Esophagus squamous epithelium (tissue), 5 donors: ENCODE data around the gene GRIN2C. TPM values are rescaled to one million over a fixed set of nuclear protein-coding genes. Genes with fewer than 3 reads are reported as not detected.
A peak's percentile ranks its signal among the peaks of the same experiment; 100 is the strongest.

Experiments used
- DNase-seq: peaks from one replicate; lab custom pipeline; 2025; lab: John Stamatoyannopoulos, UW
- H3K27ac ChIP-seq, 4 donors: fragments of 200-600 bp; sonication (generic); one replicate each; pipeline ENCODE4 v1.5.1; 2016 to 2019; ENCODE audit warnings: mild to moderate bottlenecking in 1 of 4
- H3K27me3 ChIP-seq, 4 donors: fragments of 200-600 bp; sonication (generic); 1 replicate in 3 of 4; 2 replicates in 1 of 4; pipeline versions ENCODE4 v1.5.1 to v1.6.0; 2017 to 2021; ENCODE audit warnings: antibody characterized with exemption in 1 of 4
- H3K36me3 ChIP-seq, 3 donors: fragments of 200-600 bp; sonication (generic); one replicate each; pipeline ENCODE4 v1.5.1; 2016 to 2019
- H3K4me1 ChIP-seq, 3 donors: fragments of 200-600 bp; sonication (generic); one replicate each; pipeline ENCODE4 v1.5.1; 2017 to 2019
- H3K4me3 ChIP-seq, 4 donors: fragments of 200-600 bp; sonication (generic); 1 replicate in 3 of 4; 2 replicates in 1 of 4; pipeline ENCODE4 v1.5.1; 2016 to 2019; ENCODE audit warnings: mild to moderate bottlenecking in 2 of 4, moderate library complexity in 1 of 4
- H3K9me3 ChIP-seq, 3 donors: fragments of 200-600 bp; sonication (generic); one replicate each; pipeline ENCODE4 v1.5.1; 2016 to 2019
- CTCF ChIP-seq, 6 experiments: fragments of 450-650 bp in 4 of 6; fragments of 200-600 bp in 2 of 6; sonication (generic) in 2 of 6; IDR thresholded peaks; one replicate each; pipeline ENCODE4 v1.5.1; 2016 to 2019; ENCODE audit warnings: antibody characterized with exemption in 6 of 6, mild to moderate bottlenecking in 4 of 6, moderate library complexity in 4 of 6
- POLR2A ChIP-seq, 4 donors: fragments of 450-650 bp; IDR thresholded peaks; one replicate each; pipeline ENCODE4 v1.6.1; 2017; ENCODE audit warnings: antibody characterized with exemption in 4 of 4, mild to moderate bottlenecking in 4 of 4, moderate library complexity in 3 of 4
- whole genome bisulfite sequencing, 2 donors: methylation state at CpG; one replicate each; pipeline ENCODE4 v1.1.5; 2018; 5-methylcytosine and 5-hydroxymethylcytosine counted together
- intact Hi-C: fragments of 100-400 bp; cut with DNase I; formaldehyde crosslinking; loops from one replicate; pipeline ENCODE4 v1.15.0; 2022
- total RNA-seq, 4 donors: library from RNA; depleted of rRNA; stranded (reverse); fragments of >200 nt; gene quantifications; one replicate each; pipeline ENCODE4 v1.1.0, GENCODE V29; 2016
- donor health status: DM: yes; HTN: yes; CAD: no.

The GRIN2C gene
- total RNA-seq, 4 donors from 2014 or later = 0.13 to 4.6 (median 0.19) TPM; not detected in 1

- Histone ChIP-seq H3K4me3 (no peak overlapping the region), H3K36me3 (peaks cover 0 to 76% (median 5%) of the 10 kb centered on the region in 3 donors), H3K4me1 (peaks cover 0 to 21% (median 0%) of the 10 kb centered on the region in 3 donors), H3K9me3 (no peaks in the 10 kb centered on the region), H3K27me3 (no peaks in the 10 kb centered on the region), H3K27ac (peak overlapping the region in 3 of 4 donors; percentile 6 to 21 (median 21))
- TF ChIP-seq CTCF (IDR thresholded peaks at IDR 0.05) = no peak
- 85 to 91% methylated on average over 8 of the region's 13 CpGs for WGBS, 2 donors
- intact Hi-C loops = no loop called here
- no peak for DNase-seq
Observed at GRCh38 chr17:74821655-74822334, 37.9 kb downstream of the GRIN2C start.

- peaks cover 0 to 58% (median 5%) of the 10 kb centered on the region in 3 donors for H3K36me3 ChIP-seq
- no peak for DNase-seq
- H3K27ac ChIP-seq = no peak overlapping the region
- TF ChIP-seq POLR2A (IDR thresholded peaks at IDR 0.05) = no peak
- no peak for TF ChIP-seq CTCF (IDR thresholded peaks at IDR 0.05)
- H3K27me3 ChIP-seq = no peaks in the 10 kb centered on the region
- no peak overlapping the region for H3K4me3 ChIP-seq
- intact Hi-C loops = no loop called here
- peaks cover 0 to 21% (median 0%) of the 10 kb centered on the region in 3 donors for H3K4me1 ChIP-seq
- 91 to 97% methylated on average over 7 to 8 of the region's 16 CpGs for WGBS, 2 donors
- H3K9me3 ChIP-seq = no peaks in the 10 kb centered on the region
Observed at GRCh38 chr17:74819801-74820436, 39.8 kb downstream of the GRIN2C start.

DNA sequence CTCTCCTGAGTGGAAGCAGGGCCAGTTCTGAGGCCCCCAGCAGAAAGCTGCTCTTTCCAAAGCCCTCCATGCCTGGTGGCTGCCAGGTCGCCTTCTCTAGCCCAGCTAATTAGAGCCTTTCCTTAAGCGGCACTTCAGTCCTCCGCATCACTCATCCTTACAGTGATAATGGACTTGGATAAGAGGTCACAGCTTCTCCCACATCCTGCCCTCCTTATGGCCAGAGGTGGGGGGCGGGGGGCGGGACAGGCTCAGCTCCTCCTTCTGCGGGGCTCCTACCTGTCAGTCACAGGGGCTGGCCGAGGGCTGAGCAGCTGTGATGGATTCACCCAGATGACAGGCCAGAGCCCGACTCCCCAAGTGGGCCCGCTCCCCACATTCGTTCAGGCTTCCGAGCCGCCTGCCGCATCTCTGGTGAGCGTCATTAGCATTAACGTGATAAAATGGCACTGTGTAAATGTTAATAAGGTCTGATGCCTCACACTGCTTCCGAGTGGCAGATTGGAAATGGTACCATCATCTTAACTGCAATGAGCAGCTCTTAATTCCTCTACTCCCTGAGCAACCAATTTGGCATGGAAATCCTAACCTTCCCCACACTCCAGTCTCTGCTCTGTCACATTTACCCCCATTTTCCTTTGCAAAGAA is 41.3 kb downstream of the GRIN2C start:
- no peaks in the 10 kb centered on the region for H3K27me3 ChIP-seq
- TF ChIP-seq CTCF (IDR thresholded peaks at IDR 0.05) (no peak), POLR2A (IDR thresholded peaks at IDR 0.05) (no peak)

DNA sequence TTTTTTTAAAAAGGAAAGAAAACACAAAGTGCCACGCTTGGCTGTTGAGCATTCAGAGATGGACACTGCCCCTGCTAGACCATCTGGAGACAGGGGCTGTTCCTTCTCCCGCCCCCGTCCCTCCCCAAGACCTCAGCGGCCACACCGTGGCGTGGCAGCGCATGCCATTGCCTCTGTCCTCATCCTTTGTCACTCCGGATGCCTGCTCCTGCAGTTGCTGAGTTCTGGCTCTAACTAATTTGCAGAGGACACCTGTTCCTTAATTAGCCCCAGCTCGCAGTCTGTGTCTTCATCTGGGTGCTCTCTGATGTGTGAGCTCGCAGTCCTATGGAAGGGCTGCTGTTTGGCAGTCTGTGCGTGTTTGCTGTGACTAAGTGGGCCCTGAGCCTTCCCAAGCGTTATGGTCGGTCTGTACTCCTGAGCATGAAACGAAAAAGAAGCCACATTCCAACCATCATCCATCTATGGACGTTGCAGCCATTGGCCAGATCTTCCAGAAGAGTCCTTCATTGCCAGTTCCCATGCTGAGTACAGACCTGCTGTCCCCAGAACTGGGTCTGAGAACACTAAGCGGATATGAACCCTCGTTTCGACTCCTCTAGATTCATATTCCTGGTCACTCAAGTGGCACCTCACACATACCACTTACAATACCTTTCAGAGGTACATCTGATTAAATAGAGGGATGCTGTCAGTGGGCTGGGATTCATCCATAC is 42.6 kb downstream of the GRIN2C start:
- WGBS, 2 donors = 86 to 95% methylated on average over 11 to 16 of the region's 18 CpGs

More for the DNA sequence above, 41.3 kb downstream of the GRIN2C start:
- Histone ChIP-seq H3K36me3 (peaks cover 0 to 44% (median 5%) of the 10 kb centered on the region in 3 donors), H3K4me3 (no peak overlapping the region), H3K4me1 (peaks cover 0 to 19% (median 0%) of the 10 kb centered on the region in 3 donors), H3K27ac (no peak overlapping the region), H3K9me3 (no peaks in the 10 kb centered on the region)
- DNase-seq = no peak
- WGBS, 2 donors = 91 to 95% methylated on average over 7 to 13 of the region's 16 CpGs
- intact Hi-C loops = no loop called here

More for the DNA sequence above, 42.6 kb downstream of the GRIN2C start:
- H3K36me3 ChIP-seq = peaks cover 0 to 45% (median 5%) of the 10 kb centered on the region in 3 donors
- H3K4me1 ChIP-seq = peaks cover 0 to 6% (median 3%) of the 10 kb centered on the region in 3 donors
- intact Hi-C loops = no loop called here
- H3K27ac ChIP-seq = no peak overlapping the region
- no peak overlapping the region for H3K4me3 ChIP-seq
- H3K9me3 ChIP-seq = no peaks in the 10 kb centered on the region
- no peaks in the 10 kb centered on the region for H3K27me3 ChIP-seq
- TF ChIP-seq CTCF (IDR thresholded peaks at IDR 0.05) = no peak
- no peak for TF ChIP-seq POLR2A (IDR thresholded peaks at IDR 0.05)
- no peak for DNase-seq
